Measurements from ENCODE around the gene CALML5.

Gene CALML5

DNA sequence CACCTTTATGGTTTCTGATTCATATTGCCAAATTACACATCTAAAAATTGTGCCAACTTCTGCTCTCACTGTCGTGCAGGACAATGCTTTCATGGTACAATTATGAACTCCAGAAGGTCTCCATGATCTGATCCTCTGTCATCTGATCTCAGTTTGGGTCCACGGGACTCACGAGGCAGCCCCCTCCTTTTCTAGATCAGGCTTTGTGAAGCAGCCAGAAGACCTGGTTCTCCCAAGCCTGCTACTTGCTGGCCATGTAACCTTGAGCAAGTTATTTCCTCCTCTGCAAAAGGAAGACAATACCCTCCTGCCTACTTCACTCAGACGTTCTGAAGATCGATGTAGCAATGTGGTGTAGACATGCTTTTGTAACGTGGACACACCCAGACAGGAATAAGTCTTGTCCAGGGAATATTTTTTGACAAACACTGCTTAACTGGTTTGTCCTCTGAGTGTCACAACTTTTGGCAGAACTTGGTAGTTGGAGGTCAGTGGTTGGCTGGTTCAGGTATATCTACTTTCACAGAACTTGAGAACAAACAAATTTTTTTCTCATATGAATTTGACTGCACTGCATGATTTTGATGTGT, 44.9 kb upstream of the CALML5 start:
- no peak overlapping the region for H3K4me3 ChIP-seq
- no peak overlapping the region for H3K27ac ChIP-seq
- H3K9me3 ChIP-seq (ENCODE audit: low read depth, low read length), result no peaks in the 10 kb centered on the region
- H3K9ac ChIP-seq (ENCODE audit: insufficient read length), result no peak overlapping the region
- DNase-seq (ENCODE audit: low read depth, low spot score), result no peak
- TF ChIP-seq FOXP2 (optimal IDR thresholded peaks at IDR 0.05; ENCODE audit: control extremely low read depth, extremely low read length, insufficient read depth) (no peak), EZH2 (IDR thresholded peaks at IDR 0.05) (no peak), POLR2AphosphoS5 (IDR thresholded peaks at IDR 0.05; ENCODE audit: borderline replicate concordance, low read depth, low read length) (no peak)
- H3K36me3 ChIP-seq (ENCODE audit: insufficient read depth, low read length), result no peaks in the 10 kb centered on the region

DNA sequence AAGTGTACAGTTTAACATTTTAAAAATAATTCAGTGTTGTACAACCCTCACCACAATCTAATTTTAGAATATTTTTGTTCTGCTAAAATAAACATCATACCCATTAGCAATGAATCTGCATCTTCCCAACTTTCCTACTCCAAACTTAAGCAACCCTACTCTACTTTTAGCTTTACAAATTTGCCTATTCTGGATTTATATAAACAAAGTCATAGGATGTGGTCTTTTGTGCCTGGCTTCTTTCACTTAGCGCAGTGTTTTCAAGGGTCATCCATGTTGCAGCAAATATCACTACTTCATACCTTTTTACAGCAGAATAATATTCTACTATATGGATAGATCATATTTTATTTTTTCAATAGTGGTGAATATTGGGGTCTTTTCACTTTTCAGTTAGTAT, 44.3 kb upstream of the CALML5 start:
- Histone ChIP-seq H3K9ac (ENCODE audit: insufficient read length) (no peak overlapping the region), H3K4me3 (no peak overlapping the region), H3K9me3 (ENCODE audit: low read depth, low read length) (no peaks in the 10 kb centered on the region), H3K27ac (no peak overlapping the region), H3K36me3 (ENCODE audit: insufficient read depth, low read length) (no peaks in the 10 kb centered on the region)
- no peak for DNase-seq (ENCODE audit: low read depth, low spot score)
- no peak for TF ChIP-seq POLR2AphosphoS5 (IDR thresholded peaks at IDR 0.05; ENCODE audit: borderline replicate concordance, low read depth, low read length)
- no peak for TF ChIP-seq EZH2 (IDR thresholded peaks at IDR 0.05)
- no peak for TF ChIP-seq FOXP2 (optimal IDR thresholded peaks at IDR 0.05; ENCODE audit: control extremely low read depth, extremely low read length, insufficient read depth)

DNA sequence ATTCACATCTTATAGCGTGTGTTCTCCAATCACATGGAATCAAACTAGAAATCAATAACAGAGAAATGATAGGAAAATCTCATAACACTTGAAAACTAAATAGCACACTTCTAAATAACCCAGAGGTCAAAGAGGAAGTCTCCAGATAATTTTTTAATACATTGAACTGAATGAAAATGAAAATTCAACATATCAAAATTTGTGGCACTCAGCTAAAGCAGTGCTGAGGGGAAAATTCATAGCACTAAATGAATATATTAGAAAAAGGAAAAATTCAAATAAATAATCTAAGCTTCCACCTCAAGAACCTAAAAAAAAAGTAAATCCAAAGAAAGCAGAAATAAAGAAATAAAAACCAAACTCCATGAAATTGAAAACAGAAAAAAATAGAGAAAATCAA, 42.7 kb upstream of the CALML5 start:
- Histone ChIP-seq H3K9ac (ENCODE audit: insufficient read length) (no peak overlapping the region), H3K27ac (no peak overlapping the region), H3K4me3 (no peak overlapping the region), H3K9me3 (ENCODE audit: low read depth, low read length) (no peaks in the 10 kb centered on the region), H3K36me3 (ENCODE audit: insufficient read depth, low read length) (no peaks in the 10 kb centered on the region)
- TF ChIP-seq FOXP2 (optimal IDR thresholded peaks at IDR 0.05; ENCODE audit: control extremely low read depth, extremely low read length, insufficient read depth), result no peak
- TF ChIP-seq POLR2AphosphoS5 (IDR thresholded peaks at IDR 0.05; ENCODE audit: borderline replicate concordance, low read depth, low read length), result no peak
- no peak for TF ChIP-seq EZH2 (IDR thresholded peaks at IDR 0.05)
- DNase-seq (ENCODE audit: low read depth, low spot score), result no peak

DNA sequence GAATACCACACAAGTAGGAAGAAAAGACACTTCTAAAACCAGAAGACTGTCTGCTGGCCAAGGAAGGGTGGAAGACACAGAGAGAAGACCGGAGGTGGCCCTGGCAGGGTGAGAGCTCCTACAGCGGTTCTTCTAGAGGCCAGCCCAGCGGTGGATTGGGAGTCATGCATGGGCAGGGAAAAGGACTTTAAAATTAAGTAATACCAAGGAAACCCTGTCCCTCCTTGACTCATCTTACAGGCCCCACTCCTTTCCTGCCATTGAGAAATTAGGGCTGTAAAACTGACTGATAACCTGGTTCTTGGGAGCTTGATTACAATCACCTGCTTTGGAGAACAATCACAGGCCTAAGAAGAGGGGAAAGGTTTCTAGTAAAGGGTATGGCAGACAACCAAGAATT, 41.5 kb upstream of the CALML5 start:
- Histone ChIP-seq H3K9me3 (ENCODE audit: low read depth, low read length) (no peaks in the 10 kb centered on the region), H3K36me3 (ENCODE audit: insufficient read depth, low read length) (no peaks in the 10 kb centered on the region), H3K4me3 (no peak overlapping the region), H3K9ac (ENCODE audit: insufficient read length) (no peak overlapping the region), H3K27ac (no peak overlapping the region)
- TF ChIP-seq EZH2 (IDR thresholded peaks at IDR 0.05) (no peak), POLR2AphosphoS5 (IDR thresholded peaks at IDR 0.05; ENCODE audit: borderline replicate concordance, low read depth, low read length) (no peak), FOXP2 (optimal IDR thresholded peaks at IDR 0.05; ENCODE audit: control extremely low read depth, extremely low read length, insufficient read depth) (no peak)
- DNase-seq (ENCODE audit: low read depth, low spot score), result no peak

DNA sequence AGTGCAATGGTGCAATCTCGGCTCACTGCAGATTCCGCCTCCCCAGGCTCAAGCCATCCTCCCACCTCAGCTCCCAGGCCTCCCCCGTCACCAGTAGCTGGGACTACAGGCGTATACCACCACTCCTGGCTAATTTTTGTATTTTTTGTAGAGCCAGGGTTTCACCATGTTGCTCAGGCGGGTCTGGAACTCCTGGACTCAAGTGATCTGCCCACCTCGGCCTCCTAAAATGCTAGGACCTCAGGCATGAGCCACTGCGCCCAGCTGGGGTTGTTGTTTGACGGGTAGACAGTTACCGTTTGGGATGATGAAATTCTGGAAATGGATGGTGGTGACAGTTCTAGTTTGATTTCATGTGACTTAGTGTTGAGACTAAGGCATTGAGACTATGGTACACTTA, 40.7 kb upstream of the CALML5 start:
- Histone ChIP-seq H3K27ac (no peak overlapping the region), H3K36me3 (ENCODE audit: insufficient read depth, low read length) (no peaks in the 10 kb centered on the region), H3K4me3 (no peak overlapping the region), H3K9me3 (ENCODE audit: low read depth, low read length) (no peaks in the 10 kb centered on the region), H3K9ac (ENCODE audit: insufficient read length) (no peak overlapping the region)
- TF ChIP-seq EZH2 (IDR thresholded peaks at IDR 0.05) (no peak), FOXP2 (optimal IDR thresholded peaks at IDR 0.05; ENCODE audit: control extremely low read depth, extremely low read length, insufficient read depth) (no peak), POLR2AphosphoS5 (IDR thresholded peaks at IDR 0.05; ENCODE audit: borderline replicate concordance, low read depth, low read length) (no peak)
- no peak for DNase-seq (ENCODE audit: low read depth, low spot score)

- Histone ChIP-seq H3K27ac (no peak overlapping the region), H3K36me3 (ENCODE audit: insufficient read depth, low read length) (no peaks in the 10 kb centered on the region), H3K4me3 (no peak overlapping the region), H3K9me3 (ENCODE audit: low read depth, low read length) (no peaks in the 10 kb centered on the region), H3K9ac (ENCODE audit: insufficient read length) (no peak overlapping the region)
- no peak for DNase-seq (ENCODE audit: low read depth, low spot score)
- TF ChIP-seq FOXP2 (optimal IDR thresholded peaks at IDR 0.05; ENCODE audit: control extremely low read depth, extremely low read length, insufficient read depth) (no peak), EZH2 (IDR thresholded peaks at IDR 0.05) (no peak), POLR2AphosphoS5 (IDR thresholded peaks at IDR 0.05; ENCODE audit: borderline replicate concordance, low read depth, low read length) (no peak)
Measured at GRCh38 chr10:5538892-5539651, 39.7 kb upstream of the CALML5 start.

DNA sequence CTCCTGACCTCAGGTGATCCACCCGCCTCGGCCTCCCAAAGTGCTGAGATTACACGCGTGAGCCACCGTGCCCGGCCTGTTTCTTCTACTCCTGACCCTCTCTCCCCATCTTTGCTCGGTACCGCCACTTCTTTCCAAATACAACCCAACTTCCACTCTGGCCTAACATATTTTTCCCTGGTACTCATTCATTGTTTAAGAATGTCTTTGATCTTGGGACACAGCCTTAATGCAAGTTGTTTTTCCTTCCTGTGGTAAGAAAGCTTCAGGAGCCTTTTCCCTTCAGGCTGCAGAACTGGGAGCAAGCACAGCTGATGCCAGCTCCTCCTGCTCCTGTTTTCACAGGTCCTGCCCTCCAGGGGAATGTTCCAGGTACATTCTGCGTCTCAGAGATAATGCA, 39.1 kb upstream of the CALML5 start:
- no peak overlapping the region for H3K27ac ChIP-seq
- no peaks in the 10 kb centered on the region for H3K36me3 ChIP-seq (ENCODE audit: insufficient read depth, low read length)
- no peak overlapping the region for H3K9ac ChIP-seq (ENCODE audit: insufficient read length)
- no peak for DNase-seq (ENCODE audit: low read depth, low spot score)
- H3K9me3 ChIP-seq (ENCODE audit: low read depth, low read length), result no peaks in the 10 kb centered on the region
- TF ChIP-seq FOXP2 (optimal IDR thresholded peaks at IDR 0.05; ENCODE audit: control extremely low read depth, extremely low read length, insufficient read depth), result no peak
- no peak overlapping the region for H3K4me3 ChIP-seq

DNA sequence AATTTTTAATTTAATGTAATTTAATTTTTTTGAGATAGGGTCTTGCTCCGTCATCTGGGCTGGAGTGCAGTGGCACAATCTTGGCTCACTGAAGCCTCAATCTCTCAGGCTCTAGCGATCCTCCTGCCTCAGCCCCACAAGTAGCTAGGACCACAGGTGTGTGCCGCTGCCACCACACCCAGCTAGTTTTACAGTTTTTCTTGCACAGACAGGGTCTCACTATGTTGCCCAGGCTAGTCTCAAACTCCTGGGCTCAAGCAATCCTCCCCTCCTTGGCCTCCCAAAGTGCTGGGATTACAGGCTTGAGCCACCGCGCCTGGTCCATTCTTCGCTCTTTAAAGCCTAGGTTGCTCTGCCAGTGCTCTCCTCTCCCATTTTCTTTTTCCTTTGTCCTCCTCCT, 38.3 kb upstream of the CALML5 start:
- no peak for TF ChIP-seq POLR2AphosphoS5 (IDR thresholded peaks at IDR 0.05; ENCODE audit: borderline replicate concordance, low read depth, low read length)
- TF ChIP-seq FOXP2 (optimal IDR thresholded peaks at IDR 0.05; ENCODE audit: control extremely low read depth, extremely low read length, insufficient read depth), result no peak
- TF ChIP-seq EZH2 (IDR thresholded peaks at IDR 0.05), result no peak
- H3K36me3 ChIP-seq (ENCODE audit: insufficient read depth, low read length), result no peaks in the 10 kb centered on the region
- no peak for DNase-seq (ENCODE audit: low read depth, low spot score)
- no peaks in the 10 kb centered on the region for H3K9me3 ChIP-seq (ENCODE audit: low read depth, low read length)
- H3K27ac ChIP-seq, result no peak overlapping the region
- H3K4me3 ChIP-seq, result no peak overlapping the region
- no peak overlapping the region for H3K9ac ChIP-seq (ENCODE audit: insufficient read length)

All from SK-N-MC (cell line).